GM12801 (cell line): ENCODE results near the gene ATP4B.

Experiments used
- TF ChIP-seq, protein P1 (sequence below): IDR thresholded peaks from one replicate; pipeline ENCODE4 v1.5.1; 2011; ENCODE audit warnings: control low read depth; ENCODE audit not compliant: insufficient read length; ENCODE audit errors: extremely low read depth

The ATP4B gene

DNA sequence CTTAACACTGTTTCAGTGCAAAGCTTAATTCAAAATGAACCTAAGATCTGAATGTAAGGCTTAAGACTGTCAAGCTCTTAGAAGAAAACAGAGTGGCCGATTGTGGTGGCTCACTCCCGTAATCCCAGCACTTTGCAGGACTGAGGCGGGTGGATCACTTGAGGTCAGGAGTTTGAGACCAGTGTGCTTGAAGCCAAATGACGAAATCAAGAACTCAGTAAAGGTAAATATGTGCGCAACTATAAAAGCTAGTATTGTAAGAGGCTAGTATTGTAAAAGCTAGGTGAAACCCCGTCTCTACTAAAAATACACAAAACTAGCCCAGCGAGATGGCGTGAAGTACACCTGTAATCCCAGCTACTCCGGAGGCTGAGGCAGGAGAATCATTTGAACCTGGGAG is 12.7 kb downstream of the ATP4B start:
- TF ChIP-seq, protein P1, sequence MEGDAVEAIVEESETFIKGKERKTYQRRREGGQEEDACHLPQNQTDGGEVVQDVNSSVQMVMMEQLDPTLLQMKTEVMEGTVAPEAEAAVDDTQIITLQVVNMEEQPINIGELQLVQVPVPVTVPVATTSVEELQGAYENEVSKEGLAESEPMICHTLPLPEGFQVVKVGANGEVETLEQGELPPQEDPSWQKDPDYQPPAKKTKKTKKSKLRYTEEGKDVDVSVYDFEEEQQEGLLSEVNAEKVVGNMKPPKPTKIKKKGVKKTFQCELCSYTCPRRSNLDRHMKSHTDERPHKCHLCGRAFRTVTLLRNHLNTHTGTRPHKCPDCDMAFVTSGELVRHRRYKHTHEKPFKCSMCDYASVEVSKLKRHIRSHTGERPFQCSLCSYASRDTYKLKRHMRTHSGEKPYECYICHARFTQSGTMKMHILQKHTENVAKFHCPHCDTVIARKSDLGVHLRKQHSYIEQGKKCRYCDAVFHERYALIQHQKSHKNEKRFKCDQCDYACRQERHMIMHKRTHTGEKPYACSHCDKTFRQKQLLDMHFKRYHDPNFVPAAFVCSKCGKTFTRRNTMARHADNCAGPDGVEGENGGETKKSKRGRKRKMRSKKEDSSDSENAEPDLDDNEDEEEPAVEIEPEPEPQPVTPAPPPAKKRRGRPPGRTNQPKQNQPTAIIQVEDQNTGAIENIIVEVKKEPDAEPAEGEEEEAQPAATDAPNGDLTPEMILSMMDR, result no peak

- TF ChIP-seq, protein P1, result no peak
Measured at GRCh38 chr13:113644800-113645199, 13.2 kb downstream of the ATP4B start.

- TF ChIP-seq, protein P1, result no peak
Measured at GRCh38 chr13:113643593-113643992, 14.4 kb downstream of the ATP4B start.

DNA sequence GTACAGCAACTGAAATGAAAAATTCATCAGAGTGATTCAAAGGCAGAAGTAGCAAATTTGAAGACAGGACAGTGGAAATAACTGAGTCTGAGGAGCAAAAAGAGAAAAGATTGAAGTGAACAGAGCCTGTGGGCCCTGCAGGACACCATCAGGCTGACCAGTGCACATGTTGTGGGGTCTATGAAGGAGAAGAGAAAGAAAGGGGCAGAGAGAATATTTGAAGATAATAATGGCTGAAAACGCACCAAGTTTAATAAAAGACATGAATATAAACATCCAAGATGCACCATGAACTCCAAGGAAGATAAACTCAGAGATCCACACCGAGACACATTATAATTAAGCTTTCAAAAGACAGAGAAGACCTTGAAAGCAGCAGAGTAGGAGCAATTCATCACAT is 15.4 kb downstream of the ATP4B start:
- TF ChIP-seq, protein P1, result no peak

DNA sequence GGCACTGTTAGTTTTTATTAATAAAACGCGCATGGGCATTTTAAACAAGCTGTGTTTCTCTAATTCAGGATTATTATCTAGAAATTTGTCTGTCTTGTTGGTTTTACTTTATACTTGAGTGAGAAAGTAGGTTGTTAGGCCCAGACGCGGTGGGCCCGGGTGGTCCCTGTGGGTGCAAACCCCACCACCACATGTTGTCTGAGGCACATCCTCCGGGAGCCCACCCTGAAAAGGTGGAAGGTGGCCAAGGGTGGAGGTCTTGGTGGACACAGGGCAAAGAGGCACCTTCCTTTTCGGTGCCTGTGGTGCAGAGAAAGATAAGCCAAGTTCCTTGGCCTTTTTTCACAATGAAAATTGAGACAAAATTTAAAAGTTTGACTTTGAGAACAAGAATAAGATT is 16.6 kb downstream of the ATP4B start:
- TF ChIP-seq, protein P1, result no peak

DNA sequence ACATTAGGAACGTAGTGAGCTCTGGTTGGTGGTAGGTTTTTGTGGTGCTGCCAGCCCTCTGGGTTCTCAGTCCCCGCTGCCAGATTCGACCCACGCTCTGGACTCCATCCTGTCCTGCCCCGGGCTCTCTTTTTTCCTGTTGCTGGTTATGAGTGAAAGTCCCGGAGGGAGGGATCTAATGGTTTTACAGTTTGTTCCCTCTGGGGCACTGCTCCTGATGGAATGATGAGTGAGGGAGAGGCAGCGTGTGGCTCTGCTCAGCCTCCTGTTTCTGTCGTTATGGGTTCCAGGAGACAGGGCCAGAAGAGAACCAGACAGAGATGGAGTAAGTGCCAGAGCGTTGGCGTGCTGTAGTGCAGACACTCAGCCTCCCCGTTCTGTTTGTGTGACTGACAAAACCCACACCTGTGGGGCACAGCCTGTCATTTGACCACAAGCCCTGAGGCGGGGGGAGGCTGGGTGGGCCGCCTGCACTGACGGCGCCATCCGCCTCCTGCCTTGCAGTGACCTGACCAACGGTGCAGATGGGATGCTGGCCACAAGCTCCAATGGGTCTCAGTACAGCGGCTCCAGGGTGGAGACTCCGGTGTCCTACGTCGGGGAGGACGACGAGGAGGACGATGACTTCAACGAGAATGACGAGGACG is 18.3 kb downstream of the ATP4B start:
- TF ChIP-seq, protein P1, result no peak

DNA sequence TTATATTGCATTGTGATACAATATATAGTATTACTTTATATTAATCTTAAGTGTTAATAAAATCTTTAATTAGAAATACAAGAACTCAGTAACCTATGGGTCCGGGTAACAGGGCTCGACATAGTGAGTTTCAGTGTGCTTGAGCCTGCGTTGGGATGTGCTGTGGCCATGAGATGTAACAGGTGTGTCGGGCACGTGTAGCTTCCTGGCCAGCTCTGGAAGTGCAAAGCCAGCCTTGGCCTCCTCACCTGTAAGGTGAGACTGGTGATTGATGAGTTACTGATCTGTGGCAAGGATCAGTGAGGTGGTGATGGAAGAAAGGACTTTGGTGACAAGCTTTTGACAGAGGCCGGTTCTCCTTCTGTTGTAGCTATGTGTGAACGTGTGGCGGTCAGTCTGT is 19.2 kb downstream of the ATP4B start:
- TF ChIP-seq, protein P1, result no peak
